GM12878 (cell line): ENCODE results near the gene RAD51B. TPM values are rescaled to one million over a fixed set of nuclear protein-coding genes. Genes with fewer than 3 reads are reported as not detected.

Experiments
- ATAC-seq: fragments of 200-7000 bp; cut with Tn5 transposase; 3 replicates; pipeline ENCODE4 v1.9.1; 2020; ENCODE audit warnings: mild to moderate bottlenecking, moderate library complexity
- BruUV-seq: library from RNA; stranded (reverse); fragments of 400-500 nt; replicated peaks from 2 replicates; lab custom pipeline; 2021; lab: Mats Ljungman, UMichigan
- CTCF ChIA-PET: fragments of 300-600 bp; sonication (Branson Sonifier 250); formaldehyde crosslinking; extraction: SDS; loops from one replicate; lab custom pipeline; 2021; ENCODE audit warnings: inconsistent platforms; lab: Yijun Ruan, JAX
- POLR2A ChIA-PET: fragments of 350-600 bp; formaldehyde crosslinking; extraction: SDS; loops from one replicate; lab custom pipeline; 2021; ENCODE audit warnings: inconsistent platforms; lab: Charles Lee
- RAD21 ChIA-PET: fragments of 300-600 bp; sonication (Branson Sonifier 250); formaldehyde crosslinking; loops from one replicate; lab custom pipeline; 2023; ENCODE audit warnings: antibody characterized with exemption; ENCODE audit not compliant: unreplicated experiment; lab: Charles Lee
- SMC1A ChIA-PET: fragments of 300-600 bp; sonication (Branson Sonifier 250); formaldehyde crosslinking; loops from one replicate; lab custom pipeline; 2023; ENCODE audit not compliant: unreplicated experiment, uncharacterized antibody; lab: Charles Lee
- DNase-seq: peaks from one replicate; pipeline ENCODE4 v3.0.0-alpha.2; 2011; ENCODE audit warnings: low read depth, low spot score
- FAIRE-seq: peaks from 3 replicates; lab custom pipeline; 2011; peaks lifted over from hg19 to GRCh38; lab: Jason Lieb, UNC
- H2AFZ ChIP-seq: 2 replicates; pipeline ENCODE4 v1.6.0; 2011; ENCODE audit warnings: low read depth, low read length, control low read depth; ENCODE audit not compliant: control insufficient read depth
- H3K27ac ChIP-seq: 2 replicates; pipeline ENCODE4 v1.5.1; 2011; ENCODE audit warnings: control low read depth; ENCODE audit not compliant: control insufficient read depth, insufficient read depth
- H3K27me3 ChIP-seq, 2 experiments: replicated peaks in 1 of 2; 2 replicates each; pipeline versions ENCODE4 v1.6.0 to v1.6.1; 2011; ENCODE audit warnings: low read length in 1 of 2; ENCODE audit not compliant: control insufficient read depth in 2 of 2, insufficient read depth in 2 of 2
- H3K36me3 ChIP-seq, 2 experiments: 2 replicates each; pipeline ENCODE4 v1.5.1; 2011; ENCODE audit warnings: low read length in 1 of 2; ENCODE audit not compliant: control insufficient read depth in 2 of 2, insufficient read depth in 2 of 2
- H3K4me1 ChIP-seq: 2 replicates; pipeline ENCODE4 v1.6.1; 2011; ENCODE audit warnings: mild to moderate bottlenecking, low read length, moderate library complexity, mixed read lengths; ENCODE audit not compliant: control insufficient read depth, insufficient read depth
- H3K4me2 ChIP-seq: 2 replicates; pipeline ENCODE4 v1.6.0; 2011; ENCODE audit warnings: control low read depth; ENCODE audit not compliant: control insufficient read depth, insufficient read depth
- H3K4me3 ChIP-seq: fragments of 200-600 bp; sonication (generic); 2 replicates; pipeline ENCODE4 v1.5.1; 2016
- H3K79me2 ChIP-seq: 2 replicates; pipeline ENCODE4 v1.6.0; 2011; ENCODE audit warnings: low read length; ENCODE audit not compliant: control insufficient read depth, insufficient read depth
- H3K9ac ChIP-seq: 2 replicates; pipeline ENCODE4 v1.8.0; 2011; ENCODE audit warnings: low read length, control low read depth, mixed read lengths; ENCODE audit not compliant: control insufficient read depth, insufficient read depth
- H3K9me3 ChIP-seq: replicated peaks from 3 replicates; pipeline ENCODE4 v1.5.1; 2011; ENCODE audit warnings: mild to moderate bottlenecking, low read length; ENCODE audit not compliant: control insufficient read depth, insufficient read depth
- H4K20me1 ChIP-seq: 2 replicates; pipeline ENCODE4 v1.6.0; 2011; ENCODE audit not compliant: control insufficient read depth, insufficient read depth
- CHD4 ChIP-seq: fragments of 200-600 bp; sonication (generic); IDR thresholded peaks from 2 replicates; pipeline ENCODE4 v1.6.1; 2016; ENCODE audit warnings: mild to moderate bottlenecking
- E2F8 ChIP-seq: fragments of 450-650 bp; IDR thresholded peaks from 2 replicates; pipeline ENCODE4 v1.6.1; 2018; ENCODE audit warnings: mild to moderate bottlenecking, low read depth, moderate library complexity; ENCODE audit not compliant: partially characterized antibody
- EGR1 ChIP-seq, 2 experiments: IDR thresholded peaks; 1 replicate in 1 of 2; 2 replicates in 1 of 2; pipeline ENCODE4 v1.6.1; 2011 to 2012; ENCODE audit warnings: low read depth in 2 of 2, low read length in 2 of 2, borderline replicate concordance in 1 of 2, mild to moderate bottlenecking in 1 of 2, moderate library complexity in 1 of 2
- GABPA ChIP-seq: IDR thresholded peaks from 2 replicates; pipeline ENCODE4 v1.6.1; 2014; ENCODE audit warnings: antibody characterized with exemption, low read depth, mild to moderate bottlenecking, inconsistent platforms
- HDGF ChIP-seq: fragments of 450-650 bp; IDR thresholded peaks from 2 replicates; pipeline ENCODE4 v1.6.1; 2016; ENCODE audit warnings: antibody characterized with exemption
- IKZF2 ChIP-seq, 2 experiments: fragments of 450-650 bp; IDR thresholded peaks; 2 replicates each; pipeline ENCODE4 v1.6.1; 2017; ENCODE audit warnings: mild to moderate bottlenecking in 2 of 2, moderate library complexity in 2 of 2
- MLLT1 ChIP-seq: fragments of 450-650 bp; IDR thresholded peaks from 2 replicates; pipeline ENCODE4 v1.6.1; 2016; ENCODE audit warnings: mild to moderate bottlenecking
- MTA2 ChIP-seq: fragments of 450-650 bp; IDR thresholded peaks from 2 replicates; pipeline ENCODE4 v1.6.1; 2016; ENCODE audit warnings: low read depth, mild to moderate bottlenecking, moderate library complexity
- NR2C1 ChIP-seq: fragments of 450-650 bp; IDR thresholded peaks from 2 replicates; pipeline ENCODE4 v1.6.1; 2017; ENCODE audit warnings: antibody characterized with exemption, mild to moderate bottlenecking, moderate library complexity
- NR2F1 ChIP-seq: fragments of 450-650 bp; conservative IDR thresholded peaks from 2 replicates; pipeline ENCODE4 v1.6.1; 2017; ENCODE audit warnings: mild to moderate bottlenecking
- PML ChIP-seq: IDR thresholded peaks from 2 replicates; pipeline ENCODE4 v1.6.1; 2012; ENCODE audit warnings: low read length, inconsistent platforms
- RB1 ChIP-seq: fragments of 450-650 bp; formaldehyde crosslinking; IDR thresholded peaks from 2 replicates; pipeline ENCODE4 v1.6.1; 2017; ENCODE audit warnings: mild to moderate bottlenecking, borderline replicate concordance
- RELA ChIP-seq: fragments of 450-650 bp; IDR thresholded peaks from 2 replicates; pipeline ENCODE4 v1.8.0; 2014; ENCODE audit warnings: borderline replicate concordance; ENCODE audit not compliant: partially characterized antibody
- SRF ChIP-seq, 2 experiments: IDR thresholded peaks; 2 replicates each; pipeline ENCODE4 v1.6.1; 2011; ENCODE audit warnings: low read depth in 2 of 2, low read length in 2 of 2, mild to moderate bottlenecking in 1 of 2, moderate library complexity in 1 of 2
- STAT1 ChIP-seq: fragments of 450-650 bp; conservative IDR thresholded peaks from 2 replicates; pipeline ENCODE4 v1.6.1; 2014; ENCODE audit warnings: antibody characterized with exemption, mild to moderate bottlenecking
- TCF3 ChIP-seq: IDR thresholded peaks from 2 replicates; pipeline ENCODE4 v1.6.1; 2012; ENCODE audit warnings: low read depth, mild to moderate bottlenecking, low read length, borderline replicate concordance; ENCODE audit not compliant: insufficient read depth
- ZBTB33 ChIP-seq: fragments of 450-650 bp; IDR thresholded peaks from 2 replicates; pipeline ENCODE4 v1.6.1; 2017; ENCODE audit warnings: mild to moderate bottlenecking
- WGBS: methylation state at CpG from one replicate; pipeline ENCODE4 v1.1.6; 2016; ENCODE audit warnings: low lambda C conversion rate; ENCODE audit not compliant: insufficient replicate concordance, insufficient coverage; ENCODE audit errors: missing lambda C conversion rate; 5-methylcytosine and 5-hydroxymethylcytosine counted together
- in situ Hi-C: fragments of 300-500 bp; cut with MboI; formaldehyde crosslinking; loops from 9 replicates; pipeline ENCODE4 v1.14.3; 2018; ENCODE audit warnings: mixed read lengths
- intact Hi-C: fragments of 100-400 bp; cut with micrococcal nuclease; formaldehyde crosslinking; loops from one replicate; pipeline ENCODE4 v1.14.2; 2022; ENCODE audit not compliant: unreplicated experiment
- polyA plus RNA-seq, 11 experiments: library from polyadenylated mRNA; depleted of rRNA in 4 of 11; unstranded in 6 of 11; stranded (reverse) in 5 of 11; fragments of >200 nt; fragmentation: Nextera tagmentation in 4 of 11; fragmentation: Illumina TruSeq in 1 of 11; extraction: Ambion mirVana in 4 of 11; extraction: Trizol in 1 of 11; gene quantifications; 1 replicate in 1 of 11; 2 replicates in 10 of 11; pipeline versions ENCODE4 v1.2.1 to v1.2.3, GENCODE V29; 2011 to 2016; ENCODE audit warnings: inconsistent platforms in 2 of 11, missing spikeins in 2 of 11, low read depth in 1 of 11
- total RNA-seq, 4 experiments: library from RNA; depleted of rRNA in 3 of 4; stranded (reverse); fragments of >200 nt in 3 of 4; fragmentation: Illumina TruSeq in 1 of 4; extraction: Trizol in 1 of 4; gene quantifications; 2 replicates each; pipeline versions ENCODE4 v1.2.1 to v1.2.3, GENCODE V29; 2013 to 2021

Gene RAD51B
- total and polyA plus RNA-seq, 10 of the 15 experiments (the other 5 are each of a cell fraction or from before 2014, with no cell fraction given): 9.8 to 26.8 (median 21.3) TPM

- TF ChIP-seq PML (no peak), RELA (no peak)
- TF ChIP-seq, all 136 proteins: peak for 0
Measured at GRCh38 chr14:68016255-68016914, 196.8 kb downstream of the RAD51B start (continued).

- H3K4me3 ChIP-seq: no peak overlapping the region
- no TSS peak for BruUV-seq
- H3K27ac ChIP-seq: no peak overlapping the region
- DNase-seq: no peak
- no peak overlapping the region for H3K4me2 ChIP-seq
- SMC1A ChIA-PET: interaction anchor here (0.7 to 2.8 kb wide), 7 partner anchors 21 to 215 kb away, joined by 3 to 12 read pairs (median 4); no protein-coding TSS in a partner anchor
- FAIRE-seq: no peak
- TF ChIP-seq MLLT1 (no peak), SRF (IDR thresholded peaks at IDR 0.05; ENCODE audit: low read depth in 2 of 2, low read length in 2 of 2) (no peak), GABPA (no peak), ZBTB33 (no peak), HDGF (no peak), RB1 (no peak), NR2F1 (no peak), TCF3 (no peak), CHD4 (no peak), E2F8 (no peak), NR2C1 (no peak), EGR1 (IDR thresholded peaks at IDR 0.05; ENCODE audit: borderline replicate concordance in 1 of 2, low read depth in 2 of 2, low read length in 2 of 2) (no peak), MTA2 (no peak), IKZF2 (IDR thresholded peaks at IDR 0.05) (no peak), STAT1 (no peak)
- no peaks in the 10 kb centered on the region for H3K36me3 ChIP-seq
- H3K9me3 ChIP-seq: peaks cover 3% of the 10 kb centered on the region; the same call in 1 of the 3 replicates
- no peaks in the 10 kb centered on the region for H4K20me1 ChIP-seq
- no peaks in the 10 kb centered on the region for H3K4me1 ChIP-seq
- RAD21 ChIA-PET: interaction anchor here (0.8 to 2.8 kb wide), 4 partner anchors 14 to 192 kb away, joined by 3 to 11 read pairs (median 4); no protein-coding TSS in a partner anchor
- 95% methylated on average over 1 of the region's 1 CpG for WGBS
- H3K9ac ChIP-seq: no peak overlapping the region
- CTCF ChIA-PET: interaction anchor here (0.7 to 1.7 kb wide), 6 partner anchors 9 to 826 kb away, joined by 3 to 5 read pairs (median 3); no protein-coding TSS in a partner anchor
- intact Hi-C loops: no loop called here
- no peaks in the 10 kb centered on the region for H3K79me2 ChIP-seq
- POLR2A ChIA-PET: interaction anchor here (1.3 kb wide), 1 partner anchor 192 kb away, joined by 3 read pairs; no protein-coding TSS in a partner anchor
- in situ Hi-C loops: no loop called here
- no peak for ATAC-seq
- H2AFZ ChIP-seq: no peak overlapping the region; the same call in 1 of the 2 replicates
- no peaks in the 10 kb centered on the region for H3K27me3 ChIP-seq
Measured at GRCh38 chr14:68018598-68018997, 199.0 kb downstream of the RAD51B start.
